HepG2 (cell line): ENCODE data around the gene GPT2. TPM values are rescaled to one million over a fixed set of nuclear protein-coding genes. Genes with fewer than 3 reads are reported as not detected.

Experiments used
- GTF2F1 ChIP-seq: fragments of 150-350 bp; IDR thresholded peaks from 2 replicates; pipeline ENCODE4 v1.6.1; 2014; ENCODE audit warnings: low read length
- MTF2 ChIP-seq: sonication (generic); formaldehyde crosslinking; IDR thresholded peaks from 2 replicates; pipeline ENCODE4 v1.5.0; 2020; ENCODE audit warnings: missing genetic modification reagents, borderline replicate concordance
- RBFOX2 ChIP-seq: fragments of 200-400 bp; formaldehyde crosslinking; IDR thresholded peaks from 2 replicates; pipeline ENCODE4 v1.6.1; 2017; ENCODE audit warnings: low read depth, mild to moderate bottlenecking, low read length
- SATB2 ChIP-seq: sonication (generic); formaldehyde crosslinking; IDR thresholded peaks from 2 replicates; pipeline ENCODE4 v1.5.0; 2020; ENCODE audit warnings: missing genetic modification reagents
- SP4 ChIP-seq: sonication (generic); formaldehyde crosslinking; IDR thresholded peaks from 2 replicates; pipeline ENCODE4 v1.8.1; 2023; ENCODE audit warnings: mild to moderate bottlenecking, missing genetic modification reagents
- SP5 ChIP-seq: IDR thresholded peaks from 2 replicates; pipeline ENCODE4 v1.6.1; 2016; ENCODE audit warnings: low read depth, borderline replicate concordance
- ZFP36L1 ChIP-seq: sonication (generic); formaldehyde crosslinking; IDR thresholded peaks from 2 replicates; pipeline ENCODE4 v1.8.0; 2022; ENCODE audit warnings: mild to moderate bottlenecking, missing genetic modification reagents, moderate library complexity
- ZFP62 ChIP-seq: sonication (generic); formaldehyde crosslinking; IDR thresholded peaks from 2 replicates; pipeline ENCODE4 v1.4.0; 2020; ENCODE audit warnings: missing genetic modification reagents
- ZFP82 ChIP-seq: sonication (generic); formaldehyde crosslinking; IDR thresholded peaks from 2 replicates; pipeline ENCODE4 v1.5.1; 2020; ENCODE audit warnings: mild to moderate bottlenecking, missing genetic modification reagents, borderline replicate concordance
- ZNF264 ChIP-seq: sonication (generic); formaldehyde crosslinking; IDR thresholded peaks from 2 replicates; pipeline ENCODE4 v1.4.0; 2020; ENCODE audit warnings: missing genetic modification reagents
- ZNF460 ChIP-seq: sonication (generic); formaldehyde crosslinking; IDR thresholded peaks from 2 replicates; pipeline ENCODE4 v1.5.1; 2020; ENCODE audit warnings: missing genetic modification reagents, mild to moderate bottlenecking, borderline replicate concordance
- ZNF850 ChIP-seq: sonication (generic); formaldehyde crosslinking; conservative IDR thresholded peaks from 2 replicates; pipeline ENCODE4 v1.9.0; 2021; ENCODE audit warnings: mild to moderate bottlenecking, missing genetic modification reagents
- polyA plus RNA-seq, 8 experiments: library from polyadenylated mRNA; depleted of rRNA in 3 of 8; stranded (reverse) in 7 of 8; unstranded in 1 of 8; fragments of >200 nt; fragmentation: Illumina TruSeq in 4 of 8; extraction: Trizol in 4 of 8; gene quantifications; 2 replicates each; pipeline versions ENCODE4 v1.2.1 to v1.2.3, GENCODE V29; 2011 to 2016; ENCODE audit warnings: low read depth in 4 of 8, missing spikeins in 1 of 8, mixed read lengths in 1 of 8; ENCODE audit not compliant: insufficient read depth in 1 of 8
- total RNA-seq, 5 experiments: library from RNA; depleted of rRNA; stranded (reverse); fragments of >200 nt; fragmentation: Illumina TruSeq; extraction: Trizol; gene quantifications; 2 replicates each; pipeline ENCODE4 v1.2.3, GENCODE V29; 2016; ENCODE audit warnings: low read depth in 1 of 5
- TF ChIP-seq, protein P1 (sequence below): sonication (generic); formaldehyde crosslinking; IDR thresholded peaks from 2 replicates; pipeline ENCODE4 v1.5.1; 2020; ENCODE audit warnings: mild to moderate bottlenecking, missing genetic modification reagents, borderline replicate concordance

GPT2 gene
- total and polyA plus RNA-seq, 2 of the 13 experiments (the other 11 are each of a cell fraction or from before 2014, with no cell fraction given) = 138 to 267 TPM

DNA sequence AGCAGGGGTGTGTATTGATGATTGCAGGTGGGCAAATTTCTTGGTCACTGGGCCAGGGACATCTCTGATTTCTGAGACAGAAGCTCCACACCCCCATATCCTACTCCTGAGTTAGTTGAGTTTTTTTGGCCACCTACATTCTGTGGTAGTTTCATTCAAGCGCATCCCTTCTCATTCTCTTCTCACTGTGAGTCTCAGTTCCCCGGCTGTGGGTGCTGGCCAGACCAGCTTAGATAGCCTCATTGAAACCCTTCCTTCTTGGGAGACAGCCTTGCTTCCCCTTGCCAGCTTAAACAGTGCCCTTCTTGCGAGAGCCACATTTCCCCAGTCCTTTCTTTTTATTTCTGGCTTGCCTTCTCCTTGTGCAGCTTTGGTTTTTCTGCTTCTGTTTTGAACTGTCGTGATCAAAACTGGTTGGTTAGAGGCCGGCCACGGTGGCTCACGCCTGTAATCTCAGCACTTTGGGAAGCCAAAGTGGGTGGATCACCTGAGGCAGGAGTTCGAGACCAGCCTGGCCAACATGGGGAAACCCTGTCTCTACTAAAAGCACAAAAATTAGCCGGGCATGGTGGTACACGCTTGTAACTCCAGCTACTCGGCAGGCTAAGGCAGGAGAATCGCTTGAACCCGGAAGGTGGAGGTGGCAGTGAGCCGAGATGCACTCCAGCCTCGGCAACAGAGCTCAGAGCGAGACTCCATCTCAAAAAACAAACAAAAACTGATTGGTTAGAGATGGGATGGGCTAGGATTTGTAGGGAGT is 2.8 kb downstream of the GPT2 start (continued):
- TF ChIP-seq MTF2 (CRISPR knock-in tag) (no peak), RBFOX2 (peak; percentile 69), ZFP36L1 (CRISPR knock-in tag) (no peak), ZNF264 (CRISPR knock-in tag) (peak; percentile 34; the same call in 1 of the 2 replicates), SATB2 (CRISPR knock-in tag) (0 out of 2 replicates have a peak, but pooled peaks have one; percentile 43), ZFP82 (CRISPR knock-in tag) (0 out of 2 replicates have a peak, but pooled peaks have one; percentile 46), GTF2F1 (no peak), SP4 (CRISPR knock-in tag) (peak; percentile 50; the same call in 1 of the 2 replicates), SP5 (CRISPR knock-in tag) (0 out of 2 replicates have a peak, but pooled peaks have one; percentile 5), ZFP62 (no peak), ZNF460 (0 out of 2 replicates have a peak, but pooled peaks have one; percentile 13), ZNF850 (CRISPR knock-in tag) (peak; percentile 93; the same call in 1 of the 2 replicates)
- TF ChIP-seq, protein P1, sequence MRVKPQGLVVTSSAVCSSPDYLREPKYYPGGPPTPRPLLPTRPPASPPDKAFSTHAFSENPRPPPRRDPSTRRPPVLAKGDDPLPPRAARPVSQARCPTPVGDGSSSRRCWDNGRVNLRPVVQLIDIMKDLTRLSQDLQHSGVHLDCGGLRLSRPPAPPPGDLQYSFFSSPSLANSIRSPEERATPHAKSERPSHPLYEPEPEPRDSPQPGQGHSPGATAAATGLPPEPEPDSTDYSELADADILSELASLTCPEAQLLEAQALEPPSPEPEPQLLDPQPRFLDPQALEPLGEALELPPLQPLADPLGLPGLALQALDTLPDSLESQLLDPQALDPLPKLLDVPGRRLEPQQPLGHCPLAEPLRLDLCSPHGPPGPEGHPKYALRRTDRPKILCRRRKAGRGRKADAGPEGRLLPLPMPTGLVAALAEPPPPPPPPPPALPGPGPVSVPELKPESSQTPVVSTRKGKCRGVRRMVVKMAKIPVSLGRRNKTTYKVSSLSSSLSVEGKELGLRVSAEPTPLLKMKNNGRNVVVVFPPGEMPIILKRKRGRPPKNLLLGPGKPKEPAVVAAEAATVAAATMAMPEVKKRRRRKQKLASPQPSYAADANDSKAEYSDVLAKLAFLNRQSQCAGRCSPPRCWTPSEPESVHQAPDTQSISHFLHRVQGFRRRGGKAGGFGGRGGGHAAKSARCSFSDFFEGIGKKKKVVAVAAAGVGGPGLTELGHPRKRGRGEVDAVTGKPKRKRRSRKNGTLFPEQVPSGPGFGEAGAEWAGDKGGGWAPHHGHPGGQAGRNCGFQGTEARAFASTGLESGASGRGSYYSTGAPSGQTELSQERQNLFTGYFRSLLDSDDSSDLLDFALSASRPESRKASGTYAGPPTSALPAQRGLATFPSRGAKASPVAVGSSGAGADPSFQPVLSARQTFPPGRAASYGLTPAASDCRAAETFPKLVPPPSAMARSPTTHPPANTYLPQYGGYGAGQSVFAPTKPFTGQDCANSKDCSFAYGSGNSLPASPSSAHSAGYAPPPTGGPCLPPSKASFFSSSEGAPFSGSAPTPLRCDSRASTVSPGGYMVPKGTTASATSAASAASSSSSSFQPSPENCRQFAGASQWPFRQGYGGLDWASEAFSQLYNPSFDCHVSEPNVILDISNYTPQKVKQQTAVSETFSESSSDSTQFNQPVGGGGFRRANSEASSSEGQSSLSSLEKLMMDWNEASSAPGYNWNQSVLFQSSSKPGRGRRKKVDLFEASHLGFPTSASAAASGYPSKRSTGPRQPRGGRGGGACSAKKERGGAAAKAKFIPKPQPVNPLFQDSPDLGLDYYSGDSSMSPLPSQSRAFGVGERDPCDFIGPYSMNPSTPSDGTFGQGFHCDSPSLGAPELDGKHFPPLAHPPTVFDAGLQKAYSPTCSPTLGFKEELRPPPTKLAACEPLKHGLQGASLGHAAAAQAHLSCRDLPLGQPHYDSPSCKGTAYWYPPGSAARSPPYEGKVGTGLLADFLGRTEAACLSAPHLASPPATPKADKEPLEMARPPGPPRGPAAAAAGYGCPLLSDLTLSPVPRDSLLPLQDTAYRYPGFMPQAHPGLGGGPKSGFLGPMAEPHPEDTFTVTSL = 0 out of 2 replicates have a peak, but pooled peaks have one; percentile 39
- TF ChIP-seq, all 625 proteins: peak for 39
